Stimulated activated CD8-positive, alpha-beta memory T cell treated with anti-CD3 and anti-CD28 coated beads, Interleukin-15, amount 100 ng/mL, for 48 hours (primary cell): ENCODE results near the gene ZDHHC6.
"Not testable (repeated sequence)": the region's sequence is repeated elsewhere in the genome, so short reads cannot be mapped to it uniquely, and the experiment has no call there.

Experiments used
- DNase-seq, 2 donors: peaks; one replicate each; pipeline ENCODE4 v3.0.0-alpha.2; 2020; ENCODE audit warnings: low read depth in 2 of 2

The ZDHHC6 gene

GRCh38 chr10:112446855-112447619, at the start of gene ZDHHC6, which contains the start of gene VTI1A:
TSS of gene ZDHHC6 (minus strand) at chr10:112446914. CDS start at chr10:112445436, 1,478 bp downstream.
TSS of gene VTI1A (plus strand) at chr10:112447215. CDS start at chr10:112447374, 159 bp downstream.
- peak; percentile 73 to 75 for DNase-seq

GRCh38 chr10:112492736-112493135, 46.0 kb upstream of the ZDHHC6 start:
- no peak for DNase-seq

- no peak for DNase-seq
These were observed 44.4 kb upstream of the ZDHHC6 start for GRCh38 chr10:112491144-112491543.

GRCh38 chr10:112490545-112490944, 43.8 kb upstream of the ZDHHC6 start:
- DNase-seq, result no peak

GRCh38 chr10:112487964-112488363, 41.2 kb upstream of the ZDHHC6 start:
- DNase-seq, result no peak

- no peak for DNase-seq
These were observed 37.7 kb upstream of the ZDHHC6 start for GRCh38 chr10:112484399-112484798.

- no peak for DNase-seq
These were observed 34.9 kb upstream of the ZDHHC6 start for GRCh38 chr10:112481602-112482001.

GRCh38 chr10:112475575-112476218, 29.0 kb upstream of the ZDHHC6 start:
- DNase-seq, result no peak

GRCh38 chr10:112471878-112472487, 25.3 kb upstream of the ZDHHC6 start:
- no peak for DNase-seq

- no peak for DNase-seq
These were observed 20.9 kb upstream of the ZDHHC6 start for GRCh38 chr10:112467541-112468075.

GRCh38 chr10:112466802-112467201, 20.1 kb upstream of the ZDHHC6 start:
- no peak for DNase-seq

GRCh38 chr10:112465299-112465883, 18.7 kb upstream of the ZDHHC6 start:
- DNase-seq, result no peak

- not testable (repeated sequence) for DNase-seq
These were observed 17.4 kb upstream of the ZDHHC6 start for GRCh38 chr10:112464074-112464473.

GRCh38 chr10:112461029-112461887, 14.5 kb upstream of the ZDHHC6 start:
- peak in 1 of 2 donors; percentile 46 for DNase-seq

GRCh38 chr10:112460366-112460765, 13.7 kb upstream of the ZDHHC6 start:
- no peak for DNase-seq

GRCh38 chr10:112456533-112456932, 9.8 kb upstream of the ZDHHC6 start:
- no peak for DNase-seq

- no peak for DNase-seq
These were observed 8.4 kb upstream of the ZDHHC6 start for GRCh38 chr10:112454910-112455779.

GRCh38 chr10:112448888-112449287, 2.2 kb upstream of the ZDHHC6 start:
- DNase-seq, result no peak

- no peak for DNase-seq
These were observed 860 bp upstream of the ZDHHC6 start for GRCh38 chr10:112447620-112447928.
